H9 (cell line): ENCODE data around the gene DBNDD1. TPM values are rescaled to one million over a fixed set of nuclear protein-coding genes. Genes with fewer than 3 reads are reported as not detected.

Source experiments
- DNase-seq: peaks from one replicate; pipeline ENCODE4 v3.0.0-alpha.2; 2017
- H2AFZ ChIP-seq: one replicate; pipeline ENCODE4 v1.6.1; 2013; ENCODE audit warnings: mild to moderate bottlenecking, low read length, control low read depth, moderate library complexity
- H2AK5ac ChIP-seq: 2 replicates; pipeline ENCODE4 v1.6.1; 2013; ENCODE audit warnings: low read length, control low read depth, mixed read lengths; ENCODE audit not compliant: insufficient read length
- H2BK120ac ChIP-seq: one replicate; pipeline ENCODE4 v1.6.1; 2013; ENCODE audit warnings: low read depth, mild to moderate bottlenecking, low read length, control low read depth, inconsistent platforms; ENCODE audit not compliant: poor library complexity, severe bottlenecking
- H2BK12ac ChIP-seq: 2 replicates; pipeline ENCODE4 v1.6.1; 2013; ENCODE audit warnings: low read length, control low read depth, mixed read lengths, low read depth; ENCODE audit not compliant: insufficient read length
- H2BK15ac ChIP-seq: 2 replicates; pipeline ENCODE4 v1.6.1; 2013; ENCODE audit warnings: low read depth, low read length, control low read depth
- H2BK20ac ChIP-seq: one replicate; pipeline ENCODE4 v1.6.1; 2013; ENCODE audit warnings: low read depth, mild to moderate bottlenecking, low read length, control low read depth, inconsistent platforms; ENCODE audit not compliant: poor library complexity, severe bottlenecking
- H2BK5ac ChIP-seq: 2 replicates; pipeline ENCODE4 v1.6.1; 2013; ENCODE audit warnings: low read length, control low read depth, mixed read lengths; ENCODE audit not compliant: insufficient read length
- H3K14ac ChIP-seq: 2 replicates; pipeline ENCODE4 v1.6.1; 2013; ENCODE audit warnings: low read length, control low read depth; ENCODE audit not compliant: insufficient read depth
- H3K18ac ChIP-seq: 2 replicates; pipeline ENCODE4 v1.6.1; 2013; ENCODE audit warnings: low read depth, mild to moderate bottlenecking, mixed read lengths, low read length, control low read depth; ENCODE audit not compliant: insufficient read length
- H3K23ac ChIP-seq: 2 replicates; pipeline ENCODE4 v1.6.1; 2013; ENCODE audit warnings: low read length, control low read depth, mixed read lengths, low read depth; ENCODE audit not compliant: insufficient read length
- H3K23me2 ChIP-seq: 2 replicates; pipeline ENCODE4 v1.6.1; 2013; ENCODE audit warnings: low read depth, mild to moderate bottlenecking, mixed read lengths, low read length, control low read depth; ENCODE audit not compliant: insufficient read length, poor library complexity, severe bottlenecking
- H3K27ac ChIP-seq: 2 replicates; pipeline ENCODE4 v1.5.1; 2013; ENCODE audit warnings: low read length, control low read depth, mixed read lengths, low read depth; ENCODE audit not compliant: insufficient read length
- H3K27me3 ChIP-seq: 2 replicates; pipeline ENCODE4 v1.6.1; 2013; ENCODE audit warnings: low read length, control low read depth, inconsistent platforms; ENCODE audit not compliant: insufficient read depth
- H3K4ac ChIP-seq: 2 replicates; pipeline ENCODE4 v1.6.1; 2013; ENCODE audit warnings: low read depth, mild to moderate bottlenecking, control low read depth, inconsistent platforms, low read length, moderate library complexity
- H3K4me1 ChIP-seq: 2 replicates; pipeline ENCODE4 v1.6.1; 2013; ENCODE audit warnings: low read length, control low read depth, inconsistent platforms; ENCODE audit not compliant: insufficient read depth
- H3K4me2 ChIP-seq: 2 replicates; pipeline ENCODE4 v1.6.1; 2013; ENCODE audit warnings: low read length, control low read depth, mixed read lengths; ENCODE audit not compliant: insufficient read length, insufficient read depth
- H3K56ac ChIP-seq: 2 replicates; pipeline ENCODE4 v1.6.1; 2013; ENCODE audit warnings: low read depth, mild to moderate bottlenecking, mixed read lengths, low read length, control low read depth; ENCODE audit not compliant: insufficient read length
- H3K79me1 ChIP-seq: 2 replicates; pipeline ENCODE4 v1.6.1; 2013; ENCODE audit warnings: low read depth, mild to moderate bottlenecking, moderate library complexity, low read length, control low read depth, inconsistent platforms; ENCODE audit not compliant: insufficient read depth, poor library complexity, severe bottlenecking
- H3K79me2 ChIP-seq: 2 replicates; pipeline ENCODE4 v1.6.1; 2013; ENCODE audit warnings: low read length, control low read depth, inconsistent platforms; ENCODE audit not compliant: insufficient read depth
- H3K9ac ChIP-seq: 2 replicates; pipeline ENCODE4 v1.6.1; 2013; ENCODE audit warnings: low read length, control low read depth, mixed read lengths; ENCODE audit not compliant: insufficient read length; ENCODE audit errors: extremely low read depth
- H3K9me3 ChIP-seq: one replicate; pipeline ENCODE4 v1.6.1; 2013; ENCODE audit warnings: low read depth, low read length, inconsistent platforms; ENCODE audit not compliant: control insufficient read depth
- H3T11ph ChIP-seq: one replicate; pipeline ENCODE4 v1.6.1; 2013; ENCODE audit warnings: mild to moderate bottlenecking, low read length, control low read depth, inconsistent platforms
- H4K20me1 ChIP-seq: one replicate; pipeline ENCODE4 v1.6.1; 2013; ENCODE audit not compliant: control insufficient read depth, insufficient read length, insufficient read depth
- H4K5ac ChIP-seq: 2 replicates; pipeline ENCODE4 v1.6.1; 2013; ENCODE audit warnings: low read depth, mild to moderate bottlenecking, mixed read lengths, low read length, control low read depth; ENCODE audit not compliant: insufficient read length
- H4K8ac ChIP-seq: replicated peaks from 2 replicates; pipeline ENCODE4 v1.6.1; 2013; ENCODE audit warnings: low read length, control low read depth, mixed read lengths, low read depth; ENCODE audit not compliant: insufficient read length
- H4K91ac ChIP-seq: 2 replicates; pipeline ENCODE4 v1.6.1; 2013; ENCODE audit warnings: low read depth, mild to moderate bottlenecking, moderate library complexity, mixed read lengths, low read length, control low read depth; ENCODE audit not compliant: insufficient read length
- H3K27ac Mint-ChIP-seq, 3 experiments: 2 replicates in 2 of 3; 3 replicates in 1 of 3; pipeline ENCODE4 v1.8.0; 2020 to 2021; ENCODE audit warnings: mixed read lengths in 3 of 3, mild to moderate bottlenecking in 1 of 3, moderate library complexity in 1 of 3
- H3K27me3 Mint-ChIP-seq: 2 replicates; pipeline ENCODE4 v1.8.0; 2021; ENCODE audit warnings: low read depth, mild to moderate bottlenecking, moderate library complexity, mixed read lengths
- H3K36me3 Mint-ChIP-seq, 3 experiments: 2 replicates in 2 of 3; 3 replicates in 1 of 3; pipeline ENCODE4 v1.8.0; 2020 to 2021; ENCODE audit warnings: low read depth in 3 of 3, mixed read lengths in 3 of 3; ENCODE audit not compliant: insufficient read depth in 1 of 3
- H3K4me1 Mint-ChIP-seq, 2 experiments: 2 replicates each; pipeline ENCODE4 v1.8.0; 2020; ENCODE audit warnings: mixed read lengths in 2 of 2
- H3K4me3 Mint-ChIP-seq, 2 experiments: 2 replicates in 1 of 2; 3 replicates in 1 of 2; pipeline ENCODE4 v1.8.0; 2020 to 2021; ENCODE audit warnings: mild to moderate bottlenecking in 2 of 2, mixed read lengths in 2 of 2, moderate library complexity in 1 of 2
- H3K9me3 Mint-ChIP-seq, 2 experiments: 2 replicates in 1 of 2; 3 replicates in 1 of 2; pipeline ENCODE4 v1.8.0; 2020; ENCODE audit warnings: mild to moderate bottlenecking in 2 of 2, mixed read lengths in 2 of 2, moderate library complexity in 1 of 2
- WGBS: extraction: QIAGEN DNeasy Blood & Tissue Kit; methylation state at CpG from one replicate; pipeline ENCODE4 v1.1.7; 2013; ENCODE audit warnings: missing lambda C conversion rate, low lambda C conversion rate, mixed read lengths; ENCODE audit not compliant: insufficient read length; ENCODE audit errors: extremely low coverage; 5-methylcytosine and 5-hydroxymethylcytosine counted together
- total RNA-seq: library from RNA; stranded (reverse); gene quantifications from 2 replicates; pipeline ENCODE4 v1.2.1, GENCODE V29; 2021
- TF ChIP-seq, protein P1 (sequence below): fragments of 200-600 bp; sonication (generic); conservative IDR thresholded peaks from 3 replicates; pipeline ENCODE4 v1.8.0; 2021; ENCODE audit warnings: antibody characterized with exemption, mild to moderate bottlenecking

The DBNDD1 gene
- total RNA-seq, 1 experiment from 2014 or later, result 87.3 TPM

DNA sequence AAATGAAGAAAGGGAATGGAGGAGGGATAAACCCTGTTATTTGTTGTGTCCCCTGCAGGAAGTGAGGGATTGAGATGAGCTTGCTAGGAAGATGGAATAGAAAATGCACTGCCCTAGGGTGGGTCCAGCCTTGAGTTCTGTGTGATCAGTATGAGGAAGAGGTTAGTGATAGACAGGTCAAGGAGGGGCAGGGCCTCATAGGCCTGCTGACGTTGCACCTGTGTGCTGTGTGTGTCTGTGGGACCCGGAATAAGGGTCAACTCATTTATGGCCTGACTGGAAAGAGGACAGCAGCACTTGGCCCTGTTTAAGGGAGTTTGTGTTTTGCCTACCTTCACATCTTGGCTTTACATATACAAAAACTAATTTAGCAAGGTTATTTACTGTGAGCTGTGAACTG lies 44.4 kb downstream of the DBNDD1 start:
- no peak overlapping the region for H4K5ac ChIP-seq
- H2BK12ac ChIP-seq, result no peak overlapping the region
- Mint-ChIP-seq H3K36me3 (peaks cover 22 to 42% (median 42%) of the 10 kb centered on the region in 3 experiments), H3K27ac (no peak overlapping the region), H3K4me3 (no peak overlapping the region; a peak in 1 of 5 replicates), H3K4me1 (peaks cover 12 to 16% of the 10 kb centered on the region in 2 experiments), H3K9me3 (peaks cover 16 to 22% of the 10 kb centered on the region in 2 experiments), H3K27me3 (peaks cover 16% of the 10 kb centered on the region)
- no peak overlapping the region for H3K14ac ChIP-seq
- no peak overlapping the region for H3K56ac ChIP-seq
- no peak overlapping the region for H3K4ac ChIP-seq
- H3K4me2 ChIP-seq, result no peak overlapping the region
- H3K79me2 ChIP-seq, result peaks cover 6% of the 10 kb centered on the region; the same call in 1 of the 2 replicates
- TF ChIP-seq, protein P1, sequence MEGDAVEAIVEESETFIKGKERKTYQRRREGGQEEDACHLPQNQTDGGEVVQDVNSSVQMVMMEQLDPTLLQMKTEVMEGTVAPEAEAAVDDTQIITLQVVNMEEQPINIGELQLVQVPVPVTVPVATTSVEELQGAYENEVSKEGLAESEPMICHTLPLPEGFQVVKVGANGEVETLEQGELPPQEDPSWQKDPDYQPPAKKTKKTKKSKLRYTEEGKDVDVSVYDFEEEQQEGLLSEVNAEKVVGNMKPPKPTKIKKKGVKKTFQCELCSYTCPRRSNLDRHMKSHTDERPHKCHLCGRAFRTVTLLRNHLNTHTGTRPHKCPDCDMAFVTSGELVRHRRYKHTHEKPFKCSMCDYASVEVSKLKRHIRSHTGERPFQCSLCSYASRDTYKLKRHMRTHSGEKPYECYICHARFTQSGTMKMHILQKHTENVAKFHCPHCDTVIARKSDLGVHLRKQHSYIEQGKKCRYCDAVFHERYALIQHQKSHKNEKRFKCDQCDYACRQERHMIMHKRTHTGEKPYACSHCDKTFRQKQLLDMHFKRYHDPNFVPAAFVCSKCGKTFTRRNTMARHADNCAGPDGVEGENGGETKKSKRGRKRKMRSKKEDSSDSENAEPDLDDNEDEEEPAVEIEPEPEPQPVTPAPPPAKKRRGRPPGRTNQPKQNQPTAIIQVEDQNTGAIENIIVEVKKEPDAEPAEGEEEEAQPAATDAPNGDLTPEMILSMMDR, result no peak
- H2AFZ ChIP-seq, result no peak overlapping the region
- no peak overlapping the region for H3K9ac ChIP-seq
- no peak overlapping the region for H2BK5ac ChIP-seq
- H4K91ac ChIP-seq, result no peak overlapping the region
- H2BK15ac ChIP-seq, result no peak overlapping the region
- no peak overlapping the region for H2AK5ac ChIP-seq
- H3K27ac ChIP-seq, result no peak overlapping the region
- no peak overlapping the region for H3K18ac ChIP-seq
- no peak overlapping the region for H4K8ac ChIP-seq
- H3K23ac ChIP-seq, result no peak overlapping the region
- WGBS, result no CpG with 5 or more reads among the region's 2 CpGs
- no peaks in the 10 kb centered on the region for H3K9me3 ChIP-seq
- H4K20me1 ChIP-seq, result no peaks in the 10 kb centered on the region
- no peak overlapping the region for H3T11ph ChIP-seq
- DNase-seq, result no peak
- H2BK120ac ChIP-seq, result no peak overlapping the region
- no peaks in the 10 kb centered on the region for H3K4me1 ChIP-seq
- H2BK20ac ChIP-seq, result no peak overlapping the region
- peaks cover 13% of the 10 kb centered on the region for H3K23me2 ChIP-seq
- H3K27me3 ChIP-seq, result no peaks in the 10 kb centered on the region
- peaks cover 3% of the 10 kb centered on the region for H3K79me1 ChIP-seq
